ENCODE measurements around the gene SLC16A11.

DNA sequence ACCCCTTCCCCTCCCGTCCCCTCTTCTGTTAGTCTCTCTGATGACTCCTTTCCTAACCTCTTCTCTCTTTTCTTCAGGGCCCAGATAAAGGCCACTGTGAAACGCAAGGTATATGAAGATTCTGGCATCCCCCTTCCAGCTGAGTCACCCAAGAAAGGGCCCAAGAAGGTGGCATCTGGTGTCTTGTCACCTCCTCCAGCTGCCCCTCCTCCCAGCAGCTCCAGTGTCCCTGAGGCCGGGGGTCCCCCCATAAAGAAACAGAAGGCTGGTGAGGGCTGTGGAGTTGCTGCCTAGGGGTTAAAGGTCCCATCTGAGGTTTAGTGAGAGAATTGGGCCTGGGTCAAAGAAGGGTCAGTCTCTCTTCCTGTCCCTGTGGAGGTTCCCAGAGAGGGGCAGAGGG, 27.5 kb downstream of the SLC16A11 start:
- TF ChIP-seq, protein P1, sequence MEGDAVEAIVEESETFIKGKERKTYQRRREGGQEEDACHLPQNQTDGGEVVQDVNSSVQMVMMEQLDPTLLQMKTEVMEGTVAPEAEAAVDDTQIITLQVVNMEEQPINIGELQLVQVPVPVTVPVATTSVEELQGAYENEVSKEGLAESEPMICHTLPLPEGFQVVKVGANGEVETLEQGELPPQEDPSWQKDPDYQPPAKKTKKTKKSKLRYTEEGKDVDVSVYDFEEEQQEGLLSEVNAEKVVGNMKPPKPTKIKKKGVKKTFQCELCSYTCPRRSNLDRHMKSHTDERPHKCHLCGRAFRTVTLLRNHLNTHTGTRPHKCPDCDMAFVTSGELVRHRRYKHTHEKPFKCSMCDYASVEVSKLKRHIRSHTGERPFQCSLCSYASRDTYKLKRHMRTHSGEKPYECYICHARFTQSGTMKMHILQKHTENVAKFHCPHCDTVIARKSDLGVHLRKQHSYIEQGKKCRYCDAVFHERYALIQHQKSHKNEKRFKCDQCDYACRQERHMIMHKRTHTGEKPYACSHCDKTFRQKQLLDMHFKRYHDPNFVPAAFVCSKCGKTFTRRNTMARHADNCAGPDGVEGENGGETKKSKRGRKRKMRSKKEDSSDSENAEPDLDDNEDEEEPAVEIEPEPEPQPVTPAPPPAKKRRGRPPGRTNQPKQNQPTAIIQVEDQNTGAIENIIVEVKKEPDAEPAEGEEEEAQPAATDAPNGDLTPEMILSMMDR (IDR thresholded peaks at IDR 0.05 in 8 of 11, conservative IDR thresholded peaks at IDR 0.05 in 3 of 11): no peak
- TF ChIP-seq POLR2A (IDR thresholded peaks at IDR 0.05): no peak
- no peak for TF ChIP-seq POLR2AphosphoS5 (IDR thresholded peaks at IDR 0.05)
